ENCODE results near the gene ZNF207. TPM values are rescaled to one million over a fixed set of nuclear protein-coding genes. Genes with fewer than 3 reads are reported as not detected.

The ZNF207 gene
- total and polyA plus RNA-seq, 7 donors, result 60.9 to 136 (median 75.2) TPM

DNA sequence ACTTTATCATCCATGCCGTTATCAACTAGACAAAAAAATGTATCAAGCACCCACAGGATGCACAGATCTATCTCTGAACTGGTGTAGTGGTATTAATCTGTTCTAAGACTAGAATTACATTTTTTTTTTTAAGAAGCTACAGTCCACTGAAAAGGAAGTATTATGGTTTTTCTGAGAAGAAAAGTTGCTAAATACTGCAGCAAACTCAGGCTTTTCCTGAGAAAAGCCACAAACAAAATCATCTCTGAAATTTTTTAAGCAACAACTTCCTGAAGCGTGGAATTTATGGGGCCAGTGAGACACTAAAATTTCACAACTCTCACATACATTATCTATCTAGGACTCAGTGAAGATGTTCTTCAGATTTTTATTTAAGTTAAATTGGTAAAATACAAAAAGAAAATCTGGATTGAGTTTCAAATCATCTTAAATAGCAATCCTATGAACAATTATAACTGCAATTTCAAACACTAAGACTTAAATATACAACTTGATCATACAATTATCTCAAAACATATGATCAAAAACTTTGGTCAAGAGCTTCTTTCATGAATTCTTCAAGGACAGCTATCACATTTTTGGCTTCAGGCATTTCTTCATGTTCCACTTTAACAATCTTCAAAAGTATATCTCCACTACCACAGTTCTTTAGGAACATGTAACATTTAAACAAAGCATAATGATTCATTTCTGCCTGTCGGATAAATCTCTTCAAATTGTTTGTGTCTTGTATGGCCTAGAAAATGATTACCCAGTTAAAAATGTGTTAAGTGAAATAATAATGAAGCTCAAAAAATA, 18.5 kb upstream of the ZNF207 start:
- Histone ChIP-seq H3K4me3 (no peak overlapping the region), H3K36me3 (ENCODE audit: insufficient read depth in 1 of 2, low read depth in 1 of 2) (peaks cover 0 to 60% of the 10 kb centered on the region in 2 donors), H3K27ac (no peak overlapping the region), H3K4me1 (no peaks in the 10 kb centered on the region), H3K27me3 (ENCODE audit: insufficient read depth in 3 of 3, low read length in 2 of 3) (no peaks in the 10 kb centered on the region), H3K9me3 (no peaks in the 10 kb centered on the region)
- TF ChIP-seq, protein P1, sequence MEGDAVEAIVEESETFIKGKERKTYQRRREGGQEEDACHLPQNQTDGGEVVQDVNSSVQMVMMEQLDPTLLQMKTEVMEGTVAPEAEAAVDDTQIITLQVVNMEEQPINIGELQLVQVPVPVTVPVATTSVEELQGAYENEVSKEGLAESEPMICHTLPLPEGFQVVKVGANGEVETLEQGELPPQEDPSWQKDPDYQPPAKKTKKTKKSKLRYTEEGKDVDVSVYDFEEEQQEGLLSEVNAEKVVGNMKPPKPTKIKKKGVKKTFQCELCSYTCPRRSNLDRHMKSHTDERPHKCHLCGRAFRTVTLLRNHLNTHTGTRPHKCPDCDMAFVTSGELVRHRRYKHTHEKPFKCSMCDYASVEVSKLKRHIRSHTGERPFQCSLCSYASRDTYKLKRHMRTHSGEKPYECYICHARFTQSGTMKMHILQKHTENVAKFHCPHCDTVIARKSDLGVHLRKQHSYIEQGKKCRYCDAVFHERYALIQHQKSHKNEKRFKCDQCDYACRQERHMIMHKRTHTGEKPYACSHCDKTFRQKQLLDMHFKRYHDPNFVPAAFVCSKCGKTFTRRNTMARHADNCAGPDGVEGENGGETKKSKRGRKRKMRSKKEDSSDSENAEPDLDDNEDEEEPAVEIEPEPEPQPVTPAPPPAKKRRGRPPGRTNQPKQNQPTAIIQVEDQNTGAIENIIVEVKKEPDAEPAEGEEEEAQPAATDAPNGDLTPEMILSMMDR (IDR thresholded peaks at IDR 0.05), result no peak
- WGBS, 3 donors, result 84 to 88% (median 88%) methylated on average over 3 of the region's 3 CpGs
- DNase-seq, result no peak
- intact Hi-C loops (cut with DNase I), result no loop called here
- no peak for ATAC-seq

DNA sequence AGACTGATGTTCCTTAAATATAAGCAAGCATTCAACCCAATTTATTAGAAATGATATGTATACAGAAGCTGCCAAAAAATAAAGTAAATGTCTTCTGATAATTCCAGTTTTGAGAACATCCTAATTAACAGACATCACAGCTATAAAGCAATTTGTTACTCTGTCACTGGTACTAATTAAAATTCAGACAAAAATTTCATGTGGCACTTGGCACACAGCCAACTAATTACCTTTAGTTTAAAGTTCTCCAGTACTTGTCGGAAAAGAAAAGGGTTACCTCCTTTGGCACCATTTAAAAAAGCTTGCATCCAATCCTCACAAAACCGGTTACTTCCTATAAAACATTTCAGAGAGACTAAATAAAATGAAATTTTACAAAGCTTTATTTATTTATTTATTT, 16.8 kb upstream of the ZNF207 start:
- H3K36me3 ChIP-seq (ENCODE audit: insufficient read depth in 1 of 2, low read depth in 1 of 2), result peaks cover 5 to 77% of the 10 kb centered on the region in 2 donors
- H3K27ac ChIP-seq, result no peak overlapping the region
- TF ChIP-seq, protein P1 (IDR thresholded peaks at IDR 0.05), result no peak
- DNase-seq (no peak), ATAC-seq (no peak)
- no peaks in the 10 kb centered on the region for H3K27me3 ChIP-seq (ENCODE audit: insufficient read depth in 3 of 3, low read length in 2 of 3)
- H3K4me3 ChIP-seq, result no peak overlapping the region
- no peaks in the 10 kb centered on the region for H3K4me1 ChIP-seq
- H3K9me3 ChIP-seq, result no peaks in the 10 kb centered on the region
- 90 to 96% (median 95%) methylated on average over 2 of the region's 2 CpGs for WGBS, 3 donors
- intact Hi-C loops (cut with DNase I), result no loop called here

DNA sequence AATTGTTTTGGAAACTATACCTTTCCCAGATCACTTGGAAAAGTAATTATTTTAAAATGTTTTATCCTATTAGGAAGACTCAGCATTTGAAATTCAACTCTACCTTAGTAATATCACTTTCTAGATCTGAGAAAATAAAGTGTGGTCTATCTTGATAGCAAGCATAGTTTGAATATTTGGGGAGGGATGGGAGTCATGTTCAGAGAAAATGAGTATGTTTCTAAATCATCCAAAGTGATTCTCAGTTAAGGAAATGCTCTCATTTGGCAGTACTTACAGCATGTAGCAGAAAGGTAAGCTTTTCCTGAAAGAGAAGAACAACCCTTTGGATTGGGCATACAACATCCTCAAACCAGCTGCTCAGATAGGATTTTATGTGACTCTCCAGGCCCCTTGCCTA, 14.9 kb upstream of the ZNF207 start:
- Histone ChIP-seq H3K4me1 (no peaks in the 10 kb centered on the region), H3K36me3 (ENCODE audit: insufficient read depth in 1 of 2, low read depth in 1 of 2) (peaks cover 7 to 92% of the 10 kb centered on the region in 2 donors), H3K9me3 (no peaks in the 10 kb centered on the region), H3K4me3 (no peak overlapping the region), H3K27me3 (ENCODE audit: insufficient read depth in 3 of 3, low read length in 2 of 3) (no peaks in the 10 kb centered on the region), H3K27ac (no peak overlapping the region)
- intact Hi-C loops (cut with DNase I), result no loop called here
- DNase-seq (no peak), ATAC-seq (no peak)
- TF ChIP-seq, protein P1 (IDR thresholded peaks at IDR 0.05), result no peak

DNA sequence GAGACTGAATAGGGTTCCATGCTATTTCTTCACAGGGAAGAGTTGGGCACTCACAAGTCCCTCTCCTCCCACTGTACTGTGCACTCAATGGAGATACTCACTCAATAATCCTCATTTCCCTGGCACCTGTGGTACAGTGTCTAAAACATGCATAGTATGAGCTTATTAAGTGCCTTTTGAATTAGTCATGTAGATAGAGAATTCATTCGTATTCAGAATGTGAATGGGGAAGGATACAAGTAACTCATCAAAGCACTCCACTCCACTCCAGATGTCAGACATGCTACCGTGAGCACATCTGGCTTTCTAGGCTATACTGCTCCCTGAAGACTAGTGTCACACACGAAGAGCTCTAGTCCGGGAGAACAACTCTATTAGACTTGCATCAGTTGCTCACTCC, 14.3 kb upstream of the ZNF207 start:
- DNase-seq (no peak), ATAC-seq (no peak)
- no peaks in the 10 kb centered on the region for H3K27me3 ChIP-seq (ENCODE audit: insufficient read depth in 3 of 3, low read length in 2 of 3)
- intact Hi-C loops (cut with DNase I), result no loop called here
- peaks cover 7 to 91% of the 10 kb centered on the region in 2 donors for H3K36me3 ChIP-seq (ENCODE audit: insufficient read depth in 1 of 2, low read depth in 1 of 2)
- no peaks in the 10 kb centered on the region for H3K9me3 ChIP-seq
- no peaks in the 10 kb centered on the region for H3K4me1 ChIP-seq
- no peak overlapping the region for H3K27ac ChIP-seq
- H3K4me3 ChIP-seq, result no peak overlapping the region
- TF ChIP-seq, protein P1 (IDR thresholded peaks at IDR 0.05), result no peak
- 59 to 73% (median 64%) methylated on average over 4 of the region's 4 CpGs for WGBS, 3 donors

Data from psoas muscle (tissue), 8 donors.